Left lung (tissue), 10 donors: ENCODE data around the gene ITGA11. TPM values are rescaled to one million over a fixed set of nuclear protein-coding genes. Genes with fewer than 3 reads are reported as not detected.

Source experiments
- ATAC-seq: fragments of 200-7000 bp; cut with Tn5 transposase; one replicate; pipeline ENCODE4 v1.9.1; 2020; ENCODE audit warnings: moderate library complexity
- DNase-seq, 4 donors: peaks; one replicate each; pipeline ENCODE4 v3.0.0-alpha.2; 2013 to 2020
- H3K27ac ChIP-seq, 2 donors: fragments of 200-600 bp; sonication (generic) in 1 of 2; one replicate each; pipeline versions ENCODE4 v1.5.0 to v1.8.0; 2020 to 2021
- H3K27me3 ChIP-seq, 2 donors: fragments of 200-600 bp; sonication (generic) in 1 of 2; one replicate each; pipeline versions ENCODE4 v1.5.0 to v1.8.0; 2020 to 2021
- H3K36me3 ChIP-seq, 2 donors: fragments of 200-600 bp; sonication (generic) in 1 of 2; one replicate each; pipeline versions ENCODE4 v1.5.0 to v1.8.0; 2020 to 2021
- H3K4me1 ChIP-seq, 2 donors: fragments of 200-600 bp; one replicate each; pipeline ENCODE4 v1.8.0; 2021
- H3K4me3 ChIP-seq, 2 donors: fragments of 200-600 bp; sonication (generic) in 1 of 2; one replicate each; pipeline versions ENCODE4 v1.5.0 to v1.8.0; 2020 to 2021; ENCODE audit warnings: mild to moderate bottlenecking in 1 of 2
- H3K9me3 ChIP-seq, 2 donors: fragments of 200-600 bp; sonication (generic) in 1 of 2; one replicate each; pipeline versions ENCODE4 v1.5.0 to v1.8.0; 2020 to 2021
- intact Hi-C, 2 donors: fragments of 100-400 bp; cut with DNase I; formaldehyde crosslinking; loops; one replicate each; pipeline versions ENCODE4 v1.11.2 to v1.14.2; 2022
- polyA plus RNA-seq, 6 donors: library from polyadenylated mRNA; unstranded; fragments of 120-200 nt; gene quantifications; one replicate each; pipeline ENCODE4 v1.2.1, GENCODE V29; 2013; ENCODE audit not compliant: insufficient read length in 6 of 6
- total RNA-seq, 2 donors: library from RNA; stranded (reverse); fragmentation: NEBNext Ultra II Directional; extraction: Animal tissue kit (Norgen Biotek cat#: 25700); gene quantifications; one replicate each; pipeline ENCODE4 v1.2.1, GENCODE V29; 2021
- TF ChIP-seq, protein P1 (sequence below), 2 donors: fragments of 200-600 bp; sonication (generic) in 1 of 2; IDR thresholded peaks; one replicate each; pipeline versions ENCODE4 v1.5.0 to v1.8.0; 2021; ENCODE audit warnings: antibody characterized with exemption in 2 of 2
- donor health status: DM: no; HTN: yes; CAD: no.
- donor health status: DM: no; HTN: no; CAD: no.

Gene ITGA11
- total and polyA plus RNA-seq, 8 donors, result 1.1 to 7.3 (median 1.8) TPM

- intact Hi-C loops, result no loop called here
- Histone ChIP-seq H3K27me3 (no peaks in the 10 kb centered on the region), H3K36me3 (no peaks in the 10 kb centered on the region), H3K9me3 (no peaks in the 10 kb centered on the region), H3K4me3 (no peak overlapping the region), H3K27ac (no peak overlapping the region), H3K4me1 (peaks cover 0 to 4% of the 10 kb centered on the region in 2 donors)
- TF ChIP-seq, protein P1, sequence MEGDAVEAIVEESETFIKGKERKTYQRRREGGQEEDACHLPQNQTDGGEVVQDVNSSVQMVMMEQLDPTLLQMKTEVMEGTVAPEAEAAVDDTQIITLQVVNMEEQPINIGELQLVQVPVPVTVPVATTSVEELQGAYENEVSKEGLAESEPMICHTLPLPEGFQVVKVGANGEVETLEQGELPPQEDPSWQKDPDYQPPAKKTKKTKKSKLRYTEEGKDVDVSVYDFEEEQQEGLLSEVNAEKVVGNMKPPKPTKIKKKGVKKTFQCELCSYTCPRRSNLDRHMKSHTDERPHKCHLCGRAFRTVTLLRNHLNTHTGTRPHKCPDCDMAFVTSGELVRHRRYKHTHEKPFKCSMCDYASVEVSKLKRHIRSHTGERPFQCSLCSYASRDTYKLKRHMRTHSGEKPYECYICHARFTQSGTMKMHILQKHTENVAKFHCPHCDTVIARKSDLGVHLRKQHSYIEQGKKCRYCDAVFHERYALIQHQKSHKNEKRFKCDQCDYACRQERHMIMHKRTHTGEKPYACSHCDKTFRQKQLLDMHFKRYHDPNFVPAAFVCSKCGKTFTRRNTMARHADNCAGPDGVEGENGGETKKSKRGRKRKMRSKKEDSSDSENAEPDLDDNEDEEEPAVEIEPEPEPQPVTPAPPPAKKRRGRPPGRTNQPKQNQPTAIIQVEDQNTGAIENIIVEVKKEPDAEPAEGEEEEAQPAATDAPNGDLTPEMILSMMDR (IDR thresholded peaks at IDR 0.05), result no peak
- DNase-seq, result no peak
- no peak for ATAC-seq
Observed at GRCh38 chr15:68417897-68418296, 14.1 kb downstream of the ITGA11 start.

DNA sequence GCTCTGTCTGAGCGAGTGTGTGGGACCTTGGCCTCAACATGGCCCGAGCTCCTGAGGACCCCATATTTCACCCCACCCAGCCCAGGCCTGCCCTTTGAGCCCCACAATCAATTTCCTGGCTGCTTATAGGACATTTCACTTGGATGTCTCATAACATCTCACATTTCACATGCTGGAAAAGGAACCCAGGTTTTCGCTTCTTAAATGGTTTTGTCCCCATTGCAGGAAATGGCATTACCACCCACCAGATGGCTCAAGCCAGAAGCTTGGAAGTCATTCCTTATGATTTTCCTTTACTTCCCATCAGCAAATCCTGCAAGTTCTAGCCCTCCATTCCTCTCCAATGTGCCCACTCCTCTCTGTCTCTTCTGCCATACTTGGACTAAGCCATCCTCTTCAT, 14.9 kb downstream of the ITGA11 start:
- Histone ChIP-seq H3K27ac (no peak overlapping the region), H3K4me3 (no peak overlapping the region), H3K36me3 (no peaks in the 10 kb centered on the region), H3K27me3 (no peaks in the 10 kb centered on the region), H3K4me1 (peaks cover 0 to 4% of the 10 kb centered on the region in 2 donors), H3K9me3 (no peaks in the 10 kb centered on the region)
- TF ChIP-seq, protein P1 (IDR thresholded peaks at IDR 0.05), result no peak
- intact Hi-C loops, result no loop called here
- DNase-seq (no peak), ATAC-seq (no peak)

GRCh38 chr15:68416158-68416535, 15.8 kb downstream of the ITGA11 start:
- TF ChIP-seq, protein P1 (IDR thresholded peaks at IDR 0.05), result no peak
- ATAC-seq (no peak), DNase-seq (no peak)
- H3K4me3 ChIP-seq, result no peak overlapping the region
- H3K36me3 ChIP-seq, result no peaks in the 10 kb centered on the region
- H3K9me3 ChIP-seq, result no peaks in the 10 kb centered on the region
- peaks cover 0 to 4% of the 10 kb centered on the region in 2 donors for H3K4me1 ChIP-seq
- H3K27ac ChIP-seq, result no peak overlapping the region
- no peaks in the 10 kb centered on the region for H3K27me3 ChIP-seq
- intact Hi-C loops, result no loop called here

- TF ChIP-seq, protein P1 (IDR thresholded peaks at IDR 0.05), result no peak
- DNase-seq (no peak), ATAC-seq (no peak)
- intact Hi-C loops, result no loop called here
- Histone ChIP-seq H3K27me3 (no peaks in the 10 kb centered on the region), H3K9me3 (no peaks in the 10 kb centered on the region), H3K27ac (no peak overlapping the region), H3K36me3 (no peaks in the 10 kb centered on the region), H3K4me3 (no peak overlapping the region), H3K4me1 (peaks cover 0 to 4% of the 10 kb centered on the region in 2 donors)
Observed at GRCh38 chr15:68415501-68416157, 16.3 kb downstream of the ITGA11 start.

DNA sequence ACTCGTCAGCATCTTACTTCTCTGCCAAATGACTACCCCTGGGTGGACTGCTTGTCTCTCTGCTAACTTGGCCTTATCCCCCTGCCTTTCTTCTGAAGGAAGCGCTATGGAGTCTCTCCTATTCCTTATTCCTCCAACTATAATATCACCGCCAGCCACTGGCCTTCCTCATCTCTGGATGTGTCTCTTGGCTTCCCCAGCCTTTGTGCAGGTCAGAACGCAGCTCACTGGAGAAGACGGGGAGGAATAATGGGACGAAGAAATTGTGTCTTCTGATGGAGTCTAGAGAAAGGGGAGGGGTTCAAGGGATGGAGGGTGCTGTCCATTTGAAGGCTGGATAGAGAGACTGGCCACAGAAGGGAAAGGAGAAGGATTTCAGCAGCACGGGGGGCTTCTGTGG, 16.9 kb downstream of the ITGA11 start:
- ATAC-seq (no peak), DNase-seq (no peak)
- Histone ChIP-seq H3K4me1 (peaks cover 0 to 4% of the 10 kb centered on the region in 2 donors), H3K36me3 (no peaks in the 10 kb centered on the region), H3K4me3 (no peak overlapping the region), H3K9me3 (no peaks in the 10 kb centered on the region), H3K27me3 (no peaks in the 10 kb centered on the region), H3K27ac (no peak overlapping the region)
- intact Hi-C loops, result no loop called here
- TF ChIP-seq, protein P1 (IDR thresholded peaks at IDR 0.05), result no peak
